Psoas muscle (tissue), 8 donors: ENCODE data around the gene PCK2. TPM values are rescaled to one million over a fixed set of nuclear protein-coding genes. Genes with fewer than 3 reads are reported as not detected.

Experiments
- ATAC-seq, 4 donors: fragments of 200-7000 bp; cut with Tn5 transposase; one replicate each; pipeline ENCODE4 v1.9.1; 2020; ENCODE audit warnings: moderate library complexity in 3 of 4, mild to moderate bottlenecking in 2 of 4
- DNase-seq, 2 donors: peaks; one replicate each; pipeline ENCODE4 v3.0.0-alpha.2; 2020
- H3K27ac ChIP-seq: fragments of 200-600 bp; one replicate; pipeline ENCODE4 v1.8.0; 2022
- H3K27me3 ChIP-seq, 3 donors: fragments of 200-600 bp in 1 of 3; one replicate each; pipeline versions ENCODE4 v1.6.1 to v1.8.0; 2013 to 2022; ENCODE audit warnings: low read length in 2 of 3, mild to moderate bottlenecking in 2 of 3, moderate library complexity in 1 of 3; ENCODE audit not compliant: insufficient read depth in 3 of 3
- H3K36me3 ChIP-seq, 2 donors: fragments of 200-600 bp in 1 of 2; one replicate each; pipeline versions ENCODE4 v1.6.1 to v1.8.0; 2013 to 2022; ENCODE audit warnings: low read depth in 1 of 2, mild to moderate bottlenecking in 1 of 2, moderate library complexity in 1 of 2; ENCODE audit not compliant: insufficient read depth in 1 of 2
- H3K4me1 ChIP-seq: fragments of 200-600 bp; one replicate; pipeline ENCODE4 v1.8.0; 2022
- H3K4me3 ChIP-seq: fragments of 200-600 bp; one replicate; pipeline ENCODE4 v1.8.0; 2022; ENCODE audit warnings: mild to moderate bottlenecking
- H3K9me3 ChIP-seq: fragments of 200-600 bp; one replicate; pipeline ENCODE4 v1.8.0; 2022
- CTCF ChIP-seq: fragments of 200-600 bp; IDR thresholded peaks from one replicate; pipeline ENCODE4 v1.8.0; 2022; ENCODE audit warnings: antibody characterized with exemption
- WGBS, 3 donors: extraction: QIAGEN DNeasy Blood & Tissue Kit; methylation state at CpG; one replicate each; pipeline versions ENCODE4 v1.1.6 to v1.1.7; 2013; 5-methylcytosine and 5-hydroxymethylcytosine counted together
- intact Hi-C, 2 donors: fragments of 100-400 bp; cut with DNase I; formaldehyde crosslinking; loops; one replicate each; pipeline versions ENCODE4 v1.11.0 to v1.14.2; 2022
- polyA plus RNA-seq, 3 donors: library from polyadenylated mRNA; stranded (reverse); fragments of 200-250 nt; gene quantifications; one replicate each; pipeline ENCODE4 v1.2.3, GENCODE V29; 2013
- total RNA-seq, 4 donors: library from RNA; stranded (reverse); fragmentation: NEBNext Ultra II Directional in 2 of 4; extraction: Animal tissue kit (Norgen Biotek cat#: 25700) in 2 of 4; gene quantifications; one replicate each; pipeline versions ENCODE4 v1.2.1 to v1.2.4, GENCODE V29; 2021 to 2023
- donor health status: healthy with polysubstance abuse.
- donor health status: DM: no; HTN: no; CAD: no; lungs with moderate emphysema.
- donor health status: Bipolar disorder and iron deficiency.
- donor health status: healthy.
- donor health status: DM: yes; HTN: yes; CAD: no.
- donor health status: DM: no; HTN: no; CAD: no.
- donor health status: DM: no; HTN: no; CAD: no.
- donor health status: DM: yes; HTN: yes; CAD: no.

Gene PCK2
- total and polyA plus RNA-seq, 7 donors: 2.0 to 4.5 (median 2.4) TPM

DNA sequence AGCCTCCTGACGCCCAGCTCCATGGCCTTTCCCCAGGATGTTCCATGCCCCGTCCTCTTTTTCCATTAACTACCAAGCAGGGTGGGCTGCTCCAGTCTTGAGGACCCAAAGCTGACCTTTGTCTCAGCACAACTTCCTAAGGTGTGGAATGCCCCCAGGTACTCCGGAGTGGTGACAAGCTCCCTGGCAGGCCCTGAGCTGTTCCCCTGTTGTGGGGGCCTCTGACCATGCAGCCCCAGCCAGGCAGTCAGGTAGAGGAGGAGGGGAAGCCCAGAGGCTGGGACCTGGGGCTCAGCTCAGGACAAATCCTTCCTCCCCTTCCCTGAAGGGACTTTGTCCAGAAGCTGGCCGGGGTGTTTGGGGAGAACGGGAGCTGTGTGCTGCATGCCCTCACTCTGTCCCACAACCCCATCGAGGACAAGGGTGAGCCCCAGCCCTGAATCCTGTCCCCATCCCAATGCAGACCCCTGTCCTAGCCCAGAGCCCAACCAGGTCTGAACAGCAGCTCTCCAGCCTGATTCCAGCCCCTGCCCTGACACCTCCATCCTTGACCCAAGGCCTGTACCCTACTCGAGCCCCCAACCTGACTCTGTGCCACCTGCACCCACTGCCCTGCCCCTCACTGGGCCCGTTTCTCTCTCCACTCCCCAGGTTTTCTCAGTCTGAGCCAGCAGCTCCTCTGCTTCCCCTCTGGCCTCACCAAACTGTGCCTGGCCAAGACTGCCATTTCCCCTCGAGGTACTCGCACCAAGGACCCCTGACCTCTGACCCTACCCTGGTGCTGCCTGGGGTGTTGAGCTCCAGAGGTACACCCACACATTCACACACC is 37.9 kb upstream of the PCK2 start:
- no peak overlapping the region for H3K27ac ChIP-seq
- no peak for ATAC-seq
- intact Hi-C loops: loop anchor here in 1 of 2 donors (5.0 kb wide), 1 partner anchor 251 kb away; the partner anchor contains the start of gene CIDEB
- no peak for TF ChIP-seq CTCF
- WGBS, 3 donors: 66 to 78% (median 77%) methylated on average over 8 to 10 of the region's 10 CpGs
- H3K4me1 ChIP-seq: peaks cover 10% of the 10 kb centered on the region
- DNase-seq: no peak
- no peaks in the 10 kb centered on the region for H3K9me3 ChIP-seq
- peaks cover 0 to 41% (median 0%) of the 10 kb centered on the region in 3 donors for H3K27me3 ChIP-seq
- no peaks in the 10 kb centered on the region for H3K36me3 ChIP-seq
- no peak overlapping the region for H3K4me3 ChIP-seq

DNA sequence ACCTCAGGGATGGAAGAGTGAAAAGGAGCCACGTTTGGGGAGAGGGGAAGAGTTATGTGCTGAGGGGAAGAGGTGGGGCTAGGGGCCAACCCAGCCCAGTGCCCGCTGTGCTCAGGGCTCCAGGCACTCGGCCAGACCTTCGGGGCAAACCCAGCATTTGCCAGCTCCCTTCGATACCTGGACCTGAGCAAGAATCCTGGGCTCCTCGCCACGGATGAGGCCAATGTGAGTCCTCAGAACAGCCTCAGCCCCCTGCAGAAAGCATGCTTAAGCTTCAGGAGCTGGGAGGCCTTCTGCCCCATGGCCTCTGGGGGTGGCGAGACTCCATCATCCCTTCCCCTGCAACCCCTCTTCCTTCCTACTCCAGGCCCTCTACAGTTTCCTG is 37.3 kb upstream of the PCK2 start:
- Histone ChIP-seq H3K4me1 (peaks cover 10% of the 10 kb centered on the region), H3K36me3 (no peaks in the 10 kb centered on the region), H3K4me3 (no peak overlapping the region), H3K27me3 (peaks cover 0 to 41% (median 0%) of the 10 kb centered on the region in 3 donors), H3K27ac (no peak overlapping the region), H3K9me3 (no peaks in the 10 kb centered on the region)
- intact Hi-C loops: loop anchor here in 1 of 2 donors (5.0 kb wide), 1 partner anchor 251 kb away; the partner anchor contains the start of gene CIDEB
- 62 to 83% (median 71%) methylated on average over 8 of the region's 8 CpGs for WGBS, 3 donors
- TF ChIP-seq CTCF: no peak
- no peak for DNase-seq
- no peak for ATAC-seq

- no peak overlapping the region for H3K4me3 ChIP-seq
- TF ChIP-seq CTCF: no peak
- H3K27me3 ChIP-seq: peaks cover 0 to 36% (median 0%) of the 10 kb centered on the region in 3 donors
- no peaks in the 10 kb centered on the region for H3K9me3 ChIP-seq
- peaks cover 5% of the 10 kb centered on the region for H3K4me1 ChIP-seq
- ATAC-seq (no peak), DNase-seq (no peak)
- intact Hi-C loops: loop anchor here in 1 of 2 donors (5.0 kb wide), 1 partner anchor 250 kb away; the partner anchor contains the start of gene CIDEB
- WGBS, 3 donors: 82 to 93% (median 84%) methylated on average over 2 of the region's 2 CpGs
- no peak overlapping the region for H3K27ac ChIP-seq
- H3K36me3 ChIP-seq: no peaks in the 10 kb centered on the region
These were observed 36.8 kb upstream of the PCK2 start for GRCh38 chr14:24057271-24057670.

GRCh38 chr14:24057867-24058259 is 36.2 kb upstream of the PCK2 start:
- peaks cover 0 to 31% (median 0%) of the 10 kb centered on the region in 3 donors for H3K27me3 ChIP-seq
- H3K27ac ChIP-seq: no peak overlapping the region
- DNase-seq (no peak), ATAC-seq (peak in 2 of 4 donors; percentile 8 to 13)
- intact Hi-C loops: loop anchor here (1.0 to 5.0 kb wide), 5 partner anchors 32 to 249 kb away; partner anchors contain the start of genes CIDEB (in 1 of the 2) and IRF9 (in 1 of the 2)
- TF ChIP-seq CTCF: no peak
- 45 to 62% (median 57%) methylated on average over 14 of the region's 14 CpGs for WGBS, 3 donors
- H3K36me3 ChIP-seq: no peaks in the 10 kb centered on the region
- no peaks in the 10 kb centered on the region for H3K9me3 ChIP-seq
- H3K4me3 ChIP-seq: no peak overlapping the region
- H3K4me1 ChIP-seq: peaks cover under 1% of the 10 kb centered on the region
